CD4-positive, alpha-beta T cell (primary cell): ENCODE measurements around the gene MAOA. TPM values are rescaled to one million over a fixed set of nuclear protein-coding genes. Genes with fewer than 3 reads are reported as not detected.

Experiments
- ATAC-seq: fragments of 200-7000 bp; cut with Tn5 transposase; one replicate; pipeline ENCODE4 v1.10.0; 2022; ENCODE audit warnings: mild to moderate bottlenecking; ENCODE audit not compliant: poor library complexity
- CTCF ChIA-PET: fragments of 350-600 bp; sonication (Branson Sonifier 250); formaldehyde crosslinking; loops from one replicate; lab custom pipeline; 2021; ENCODE audit warnings: antibody characterized with exemption, inconsistent platforms; lab: Charles Lee
- POLR2A ChIA-PET: fragments of 350-600 bp; sonication (Branson Sonifier 250); formaldehyde crosslinking; loops from one replicate; lab custom pipeline; 2021; ENCODE audit warnings: antibody characterized with exemption, inconsistent platforms; lab: Charles Lee
- DNase-seq, 14 experiments: peaks; one replicate each; pipeline ENCODE4 v3.0.0-alpha.2; 2013 to 2020; ENCODE audit warnings: mixed read lengths in 2 of 14
- H3K27ac ChIP-seq, 2 donors: one replicate each; pipeline versions ENCODE4 v1.5.1 to v1.7.0; 2013; ENCODE audit warnings: low read length in 2 of 2, low read depth in 1 of 2, mild to moderate bottlenecking in 1 of 2
- H3K27me3 ChIP-seq, 2 experiments: 1 replicate in 1 of 2; 2 replicates in 1 of 2; pipeline versions ENCODE4 v1.6.1 to v1.7.0; 2013; ENCODE audit warnings: low read length in 2 of 2, control low read depth in 1 of 2, mild to moderate bottlenecking in 1 of 2, moderate library complexity in 1 of 2; ENCODE audit not compliant: insufficient read depth in 2 of 2, control insufficient read depth in 1 of 2
- H3K36me3 ChIP-seq: one replicate; pipeline ENCODE4 v1.6.1; 2013; ENCODE audit warnings: low read length, control low read depth; ENCODE audit not compliant: insufficient read depth
- H3K4me1 ChIP-seq: one replicate; pipeline ENCODE4 v1.6.1; 2013; ENCODE audit warnings: low read length, control low read depth; ENCODE audit not compliant: insufficient read depth
- H3K4me3 ChIP-seq: one replicate; pipeline ENCODE4 v1.5.1; 2013; ENCODE audit warnings: mild to moderate bottlenecking, low read length, moderate library complexity
- H3K9me3 ChIP-seq, 2 experiments: 1 replicate in 1 of 2; 2 replicates in 1 of 2; pipeline versions ENCODE4 v1.6.1 to v1.7.0; 2013; ENCODE audit warnings: low read length in 2 of 2, mild to moderate bottlenecking in 2 of 2, control low read depth in 1 of 2, moderate library complexity in 1 of 2; ENCODE audit not compliant: control insufficient read depth in 1 of 2, insufficient read depth in 1 of 2
- H3K27ac Mint-ChIP-seq: one replicate; pipeline ENCODE4 v1.8.0; 2020; ENCODE audit warnings: mixed read lengths
- H3K27me3 Mint-ChIP-seq: one replicate; pipeline ENCODE4 v1.8.0; 2021; ENCODE audit warnings: mixed read lengths
- H3K36me3 Mint-ChIP-seq: one replicate; pipeline ENCODE4 v1.8.0; 2021; ENCODE audit warnings: low read depth, mixed read lengths
- H3K4me1 Mint-ChIP-seq: one replicate; pipeline ENCODE4 v1.8.0; 2021; ENCODE audit warnings: low read depth, mixed read lengths
- H3K4me3 Mint-ChIP-seq: one replicate; pipeline ENCODE4 v1.8.0; 2020; ENCODE audit warnings: mild to moderate bottlenecking, mixed read lengths
- H3K9me3 Mint-ChIP-seq: one replicate; pipeline ENCODE4 v1.8.0; 2020; ENCODE audit warnings: mixed read lengths
- CTCF ChIP-seq: fragments of 200-600 bp; IDR thresholded peaks from one replicate; pipeline ENCODE4 v1.8.0; 2022; ENCODE audit warnings: antibody characterized with exemption, mild to moderate bottlenecking
- intact Hi-C, 2 experiments: fragments of 100-400 bp; cut with DNase I in 1 of 2; cut with micrococcal nuclease in 1 of 2; formaldehyde crosslinking; loops; one replicate each; pipeline versions ENCODE4 v1.15.1 to v1.9.0; 2023 to 2025; cut with DNase I, micrococcal nuclease
- total RNA-seq, 174 experiments: library from RNA in 2 of 174; stranded (reverse) in 2 of 174; gene quantifications; one replicate each; pipeline ENCODE4 v1.2.3 and lab custom pipeline; 2021 to 2026

The MAOA gene
- total RNA-seq, 2 experiments from 2014 or later: not detected

DNA sequence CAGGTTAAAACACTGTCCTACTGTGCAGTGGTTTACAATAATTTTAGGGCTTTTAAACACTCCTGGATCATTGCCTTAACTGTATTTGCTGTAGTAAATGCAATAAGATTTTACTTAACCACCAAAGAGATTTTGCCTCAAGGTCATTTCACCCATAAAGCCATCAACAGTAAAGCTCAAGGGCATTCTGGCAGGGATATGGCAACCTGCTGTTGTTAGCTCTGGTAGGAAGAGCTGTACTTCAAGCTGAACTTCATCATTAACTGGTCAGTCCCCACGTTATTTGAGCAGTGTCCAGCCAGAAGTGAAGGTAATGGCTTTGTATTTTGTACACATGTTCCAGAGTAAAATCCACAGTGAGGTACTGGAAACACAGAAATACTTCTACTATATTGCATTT lies 26.9 kb upstream of the MAOA start:
- no peak for TF ChIP-seq CTCF
- H3K27ac Mint-ChIP-seq: no peak overlapping the region

DNA sequence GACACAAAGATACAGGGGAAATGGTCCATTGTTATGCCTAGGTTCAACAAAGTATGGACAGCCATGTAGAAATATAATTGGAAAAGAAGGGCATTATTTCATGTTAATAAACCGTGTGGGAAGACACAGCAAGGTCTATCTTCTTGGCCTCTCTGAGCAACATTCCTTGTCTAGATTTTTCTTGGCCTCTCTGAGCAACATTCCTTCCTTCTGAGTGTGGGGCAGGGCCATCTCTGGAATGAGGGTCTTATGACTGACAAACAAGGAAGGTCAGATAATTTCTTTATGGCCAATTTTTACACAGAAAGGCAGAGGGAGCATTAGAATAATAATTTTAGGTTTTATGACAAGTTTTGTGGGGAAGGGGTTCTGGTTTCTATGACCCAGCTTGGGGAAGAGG lies 24.3 kb upstream of the MAOA start:
- no peak for DNase-seq
- H3K4me1 Mint-ChIP-seq: no peaks in the 10 kb centered on the region
- CTCF ChIA-PET: no interaction called here

More for the DNA sequence above, 26.9 kb upstream of the MAOA start:
- Histone ChIP-seq H3K9me3 (no peaks in the 10 kb centered on the region), H3K27me3 (no peaks in the 10 kb centered on the region), H3K27ac (no peak overlapping the region), H3K4me1 (no peaks in the 10 kb centered on the region), H3K4me3 (no peak overlapping the region), H3K36me3 (no peaks in the 10 kb centered on the region)
- no peak overlapping the region for H3K4me3 Mint-ChIP-seq
- no peaks in the 10 kb centered on the region for H3K27me3 Mint-ChIP-seq
- DNase-seq (no peak), ATAC-seq (no peak)
- intact Hi-C loops: no loop called here
- H3K4me1 Mint-ChIP-seq: no peaks in the 10 kb centered on the region
- H3K9me3 Mint-ChIP-seq: no peaks in the 10 kb centered on the region
- H3K36me3 Mint-ChIP-seq: no peaks in the 10 kb centered on the region
- POLR2A ChIA-PET: no interaction called here
- CTCF ChIA-PET: interaction anchor here (0.6 kb wide), 1 partner anchor 101 kb away, joined by 5 read pairs; no protein-coding TSS in a partner anchor

DNA sequence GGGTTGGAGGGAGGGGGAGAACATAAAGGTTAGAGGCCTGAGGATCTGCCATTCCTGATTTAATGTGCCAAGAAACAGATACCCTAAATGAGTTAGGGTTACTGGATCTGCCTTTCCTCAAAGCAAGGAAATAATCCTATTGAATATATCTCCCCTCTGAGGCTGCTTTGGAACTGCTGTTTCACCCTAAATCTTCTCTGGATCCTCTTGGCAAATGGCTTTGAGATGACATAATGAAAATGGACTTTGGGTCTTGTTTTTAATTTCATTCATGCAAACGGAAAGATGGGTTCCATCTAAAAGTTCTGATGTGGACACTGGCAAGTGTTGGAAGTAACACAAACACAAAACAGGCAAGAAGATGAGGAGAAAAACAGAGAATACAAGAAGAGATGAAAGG lies 23.0 kb upstream of the MAOA start:
- H3K27ac ChIP-seq: no peak overlapping the region
- intact Hi-C loops: no loop called here
- H3K9me3 ChIP-seq: no peaks in the 10 kb centered on the region
- DNase-seq (no peak), ATAC-seq (no peak)
- H3K36me3 Mint-ChIP-seq: no peaks in the 10 kb centered on the region
- no peak overlapping the region for H3K27ac Mint-ChIP-seq
- H3K36me3 ChIP-seq: no peaks in the 10 kb centered on the region
- ChIA-PET CTCF (no interaction called here), POLR2A (no interaction called here)
- H3K4me3 ChIP-seq: no peak overlapping the region
- no peak overlapping the region for H3K4me3 Mint-ChIP-seq
- H3K27me3 ChIP-seq: no peaks in the 10 kb centered on the region
- TF ChIP-seq CTCF: no peak
- H3K27me3 Mint-ChIP-seq: peaks cover 9% of the 10 kb centered on the region
- H3K4me1 Mint-ChIP-seq: no peaks in the 10 kb centered on the region
- H3K9me3 Mint-ChIP-seq: no peaks in the 10 kb centered on the region
- no peaks in the 10 kb centered on the region for H3K4me1 ChIP-seq

More for the DNA sequence above, 24.3 kb upstream of the MAOA start:
- Mint-ChIP-seq H3K27ac (no peak overlapping the region), H3K4me3 (no peak overlapping the region), H3K27me3 (peaks cover 2% of the 10 kb centered on the region), H3K36me3 (no peaks in the 10 kb centered on the region), H3K9me3 (no peaks in the 10 kb centered on the region)
- H3K36me3 ChIP-seq: no peaks in the 10 kb centered on the region
- H3K4me3 ChIP-seq: no peak overlapping the region
- POLR2A ChIA-PET: no interaction called here
- no peak for ATAC-seq
- H3K4me1 ChIP-seq: no peaks in the 10 kb centered on the region
- TF ChIP-seq CTCF: no peak
- no peaks in the 10 kb centered on the region for H3K9me3 ChIP-seq
- intact Hi-C loops: no loop called here
- H3K27ac ChIP-seq: no peak overlapping the region
- no peaks in the 10 kb centered on the region for H3K27me3 ChIP-seq
